DMS114 treated with DMSO at 0.1 percent for 48 hours (cell line): ENCODE data around the gene TFAP2E.
"Not testable (repeated sequence)": the region's sequence is repeated elsewhere in the genome, so short reads cannot be mapped to it uniquely, and the experiment has no call there.

Experiments
- DNase-seq: peaks from one replicate; lab custom pipeline; 2025; ENCODE audit not compliant: unreplicated experiment; lab: John Stamatoyannopoulos, UW

Gene TFAP2E

GRCh38 chr1:35571263-35571662 lies 1.9 kb upstream of the TFAP2E start:
- no peak for DNase-seq

GRCh38 chr1:35572296-35572695 lies 818 bp upstream of the TFAP2E start:
- DNase-seq = no peak

- no peak for DNase-seq
These were observed 1.1 kb downstream of the TFAP2E start for GRCh38 chr1:35574125-35574654.

GRCh38 chr1:35574655-35575415 lies 1.7 kb downstream of the TFAP2E start:
- no peak for DNase-seq

- DNase-seq = no peak
These were observed 2.4 kb downstream of the TFAP2E start for GRCh38 chr1:35575416-35575958.

GRCh38 chr1:35576061-35576765 lies 3.1 kb downstream of the TFAP2E start:
- no peak for DNase-seq

- DNase-seq = not testable (repeated sequence)
These were observed 3.6 kb downstream of the TFAP2E start for GRCh38 chr1:35576766-35577070.

GRCh38 chr1:35577071-35577998 lies 4.2 kb downstream of the TFAP2E start:
- DNase-seq = no peak

- DNase-seq = no peak
These were observed 7.9 kb downstream of the TFAP2E start for GRCh38 chr1:35580949-35581388.

- not testable (repeated sequence) for DNase-seq
These were observed 8.5 kb downstream of the TFAP2E start for GRCh38 chr1:35581621-35582020.

- DNase-seq = no peak
These were observed 12.2 kb downstream of the TFAP2E start for GRCh38 chr1:35585281-35585680.

- DNase-seq = not testable (repeated sequence)
These were observed 12.7 kb downstream of the TFAP2E start for GRCh38 chr1:35585805-35586204.

- DNase-seq = no peak
These were observed 13.7 kb downstream of the TFAP2E start for GRCh38 chr1:35586808-35587207.

- DNase-seq = no peak
These were observed 14.6 kb downstream of the TFAP2E start for GRCh38 chr1:35587736-35588135.

- no peak for DNase-seq
These were observed 15.2 kb downstream of the TFAP2E start for GRCh38 chr1:35588197-35588910.

- DNase-seq = no peak
These were observed 16.7 kb downstream of the TFAP2E start for GRCh38 chr1:35589516-35590427.

GRCh38 chr1:35590476-35591040 lies 17.4 kb downstream of the TFAP2E start:
- no peak for DNase-seq

- no peak for DNase-seq
These were observed 18.1 kb downstream of the TFAP2E start for GRCh38 chr1:35591211-35591610.
